HFFc6 (cell line): ENCODE data around the gene ANGPTL8. TPM values are rescaled to one million over a fixed set of nuclear protein-coding genes. Genes with fewer than 3 reads are reported as not detected.
A peak's percentile ranks its signal among the peaks of the same experiment; 100 is the strongest.

Experiments used
- DNase-seq: peaks from one replicate; pipeline ENCODE4 v3.0.0-alpha.2; 2018
- H3K27ac Mint-ChIP-seq: 2 replicates; pipeline ENCODE4 v1.8.0; 2020; ENCODE audit warnings: mild to moderate bottlenecking, mixed read lengths
- H3K27me3 Mint-ChIP-seq: 2 replicates; pipeline ENCODE4 v1.8.0; 2021; ENCODE audit warnings: mild to moderate bottlenecking, moderate library complexity, mixed read lengths; ENCODE audit not compliant: insufficient read depth
- H3K36me3 Mint-ChIP-seq: 2 replicates; pipeline ENCODE4 v1.8.0; 2021; ENCODE audit warnings: low read depth, mixed read lengths
- H3K4me1 Mint-ChIP-seq: 2 replicates; pipeline ENCODE4 v1.8.0; 2020; ENCODE audit warnings: low read depth, mixed read lengths
- H3K4me3 Mint-ChIP-seq: 2 replicates; pipeline ENCODE4 v1.8.0; 2020; ENCODE audit warnings: mild to moderate bottlenecking, moderate library complexity, mixed read lengths
- H3K9me3 Mint-ChIP-seq: 2 replicates; pipeline ENCODE4 v1.8.0; 2020; ENCODE audit warnings: mild to moderate bottlenecking, mixed read lengths
- total RNA-seq, 6 experiments: library from RNA; stranded (reverse); fragmentation: NEBNext Ultra II Directional; extraction: Animal tissue kit (Norgen Biotek cat#: 25700); gene quantifications; 2 replicates in 1 of 6; 3 replicates in 5 of 6; pipeline ENCODE4 v1.2.3, GENCODE V29; 2021
- TF ChIP-seq, protein P1 (sequence below): fragments of 200-600 bp; sonication (generic); IDR thresholded peaks from 2 replicates; pipeline ENCODE4 v1.5.0; 2021; ENCODE audit warnings: antibody characterized with exemption, mild to moderate bottlenecking

The ANGPTL8 gene
- total RNA-seq, 6 experiments from 2014 or later: not detected

DNA sequence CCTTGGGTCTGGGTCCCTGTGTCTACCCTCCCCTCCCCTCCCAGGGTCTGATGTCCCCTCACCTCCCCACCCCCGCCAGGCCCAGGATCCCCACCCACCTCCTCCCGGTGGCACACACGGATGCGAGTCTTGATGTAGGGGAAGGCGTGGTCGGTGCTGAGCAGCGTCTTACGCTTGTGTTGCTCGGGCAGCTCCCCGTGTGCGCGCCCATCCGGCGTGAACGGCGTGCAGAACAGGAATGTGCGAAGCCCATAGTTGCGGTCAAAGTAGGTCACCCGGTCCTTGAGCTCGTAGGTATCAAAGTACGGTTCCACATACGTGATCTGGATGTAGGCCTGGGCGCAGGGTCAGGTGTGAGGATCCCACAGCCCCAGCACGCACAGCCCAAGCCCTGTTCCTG lies 37.6 kb upstream of the ANGPTL8 start:
- peak overlapping the region; percentile 45; the same call in 1 of the 2 replicates for H3K27ac Mint-ChIP-seq
- H3K4me3 Mint-ChIP-seq: no peak overlapping the region
- peaks cover 36% of the 10 kb centered on the region for H3K4me1 Mint-ChIP-seq
- no peak for DNase-seq
- H3K27me3 Mint-ChIP-seq: peaks cover 3% of the 10 kb centered on the region; the same call in 1 of the 2 replicates
- no peaks in the 10 kb centered on the region for H3K9me3 Mint-ChIP-seq
- H3K36me3 Mint-ChIP-seq: no peaks in the 10 kb centered on the region
- TF ChIP-seq, protein P1, sequence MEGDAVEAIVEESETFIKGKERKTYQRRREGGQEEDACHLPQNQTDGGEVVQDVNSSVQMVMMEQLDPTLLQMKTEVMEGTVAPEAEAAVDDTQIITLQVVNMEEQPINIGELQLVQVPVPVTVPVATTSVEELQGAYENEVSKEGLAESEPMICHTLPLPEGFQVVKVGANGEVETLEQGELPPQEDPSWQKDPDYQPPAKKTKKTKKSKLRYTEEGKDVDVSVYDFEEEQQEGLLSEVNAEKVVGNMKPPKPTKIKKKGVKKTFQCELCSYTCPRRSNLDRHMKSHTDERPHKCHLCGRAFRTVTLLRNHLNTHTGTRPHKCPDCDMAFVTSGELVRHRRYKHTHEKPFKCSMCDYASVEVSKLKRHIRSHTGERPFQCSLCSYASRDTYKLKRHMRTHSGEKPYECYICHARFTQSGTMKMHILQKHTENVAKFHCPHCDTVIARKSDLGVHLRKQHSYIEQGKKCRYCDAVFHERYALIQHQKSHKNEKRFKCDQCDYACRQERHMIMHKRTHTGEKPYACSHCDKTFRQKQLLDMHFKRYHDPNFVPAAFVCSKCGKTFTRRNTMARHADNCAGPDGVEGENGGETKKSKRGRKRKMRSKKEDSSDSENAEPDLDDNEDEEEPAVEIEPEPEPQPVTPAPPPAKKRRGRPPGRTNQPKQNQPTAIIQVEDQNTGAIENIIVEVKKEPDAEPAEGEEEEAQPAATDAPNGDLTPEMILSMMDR: no peak

DNA sequence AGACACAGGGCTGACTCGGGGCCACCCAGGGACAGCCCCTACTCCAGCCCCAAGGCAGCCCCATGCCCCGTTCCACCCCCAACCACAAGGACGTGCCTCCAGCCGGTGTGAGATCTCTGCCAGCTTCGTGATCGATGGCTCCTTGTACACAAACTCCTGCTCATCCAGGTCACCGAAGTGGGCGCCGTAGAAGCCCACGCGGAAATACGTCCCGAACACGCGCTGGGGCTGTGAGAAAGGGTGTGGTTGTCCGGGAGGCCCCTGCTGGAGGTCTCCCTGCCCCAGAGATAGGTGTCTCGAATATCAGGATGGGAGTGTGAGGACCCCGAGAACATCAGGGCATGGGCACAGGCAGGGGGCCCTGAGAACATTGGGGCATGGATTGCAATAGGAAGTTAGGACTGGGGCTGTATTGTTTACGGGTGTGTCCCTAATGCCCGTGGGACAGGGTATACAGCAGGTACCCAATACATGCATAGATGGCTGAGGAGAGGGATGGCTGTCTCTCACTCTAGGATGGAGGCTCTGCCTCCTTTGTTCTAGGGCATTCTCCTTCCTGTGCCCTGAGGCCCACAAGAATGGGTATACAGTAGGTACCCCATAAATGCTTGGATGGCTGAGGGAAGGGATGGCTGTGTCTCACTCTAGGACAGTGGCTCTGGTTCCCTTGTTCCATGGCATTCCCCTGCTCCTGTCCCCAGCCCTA lies 36.8 kb upstream of the ANGPTL8 start:
- peaks cover 36% of the 10 kb centered on the region for H3K4me1 Mint-ChIP-seq
- H3K27ac Mint-ChIP-seq: peak overlapping the region; percentile 97
- H3K4me3 Mint-ChIP-seq: peak overlapping the region; percentile 68
- DNase-seq: no peak
- TF ChIP-seq, protein P1: no peak
- peaks cover 3% of the 10 kb centered on the region; the same call in 1 of the 2 replicates for H3K27me3 Mint-ChIP-seq
- H3K36me3 Mint-ChIP-seq: no peaks in the 10 kb centered on the region
- H3K9me3 Mint-ChIP-seq: no peaks in the 10 kb centered on the region

DNA sequence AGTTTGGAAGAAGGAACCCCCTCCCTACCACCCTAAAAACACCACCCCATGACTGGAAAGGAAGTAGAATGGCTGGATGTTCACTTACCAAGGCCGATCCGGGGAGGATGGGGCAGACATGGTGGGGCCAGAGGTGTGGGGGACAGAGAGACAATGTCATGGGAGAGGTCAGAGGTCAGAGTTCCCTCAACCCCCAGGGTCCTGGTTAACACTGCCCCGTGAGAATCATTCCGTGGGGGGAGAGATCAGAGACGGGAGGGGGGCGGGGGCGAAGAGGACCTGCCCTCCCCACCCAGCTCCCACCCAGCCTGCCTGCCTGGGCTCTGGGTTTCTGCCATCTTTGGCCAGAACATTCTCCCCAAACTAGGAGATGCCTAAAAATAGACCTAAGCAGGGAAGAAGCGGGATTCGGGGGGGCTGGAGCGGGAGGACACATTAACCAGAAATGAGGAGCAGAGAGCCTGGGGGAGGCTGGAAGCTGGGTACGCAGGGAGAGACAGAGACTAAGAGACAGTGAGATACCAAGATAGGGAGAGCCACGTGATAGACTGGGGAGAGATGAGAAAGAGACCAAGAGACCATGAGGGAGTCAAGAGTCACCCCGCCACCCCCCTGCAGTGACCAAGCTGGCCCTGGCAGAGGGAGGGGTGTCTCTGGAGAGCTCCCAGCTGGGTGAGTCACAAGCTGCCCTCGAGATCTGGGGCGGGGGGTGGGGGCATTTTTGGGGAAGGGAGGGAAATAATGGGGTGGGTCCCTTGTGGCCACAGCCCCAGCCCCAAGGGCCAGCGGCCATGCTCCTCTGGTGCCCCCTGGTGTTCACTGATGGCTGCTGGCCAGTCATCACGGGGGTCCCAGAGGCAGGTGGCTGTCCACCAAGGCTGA lies 36.0 kb upstream of the ANGPTL8 start:
- TF ChIP-seq, protein P1: peak; percentile 97
- Mint-ChIP-seq H3K27me3 (peaks cover 3% of the 10 kb centered on the region; the same call in 1 of the 2 replicates), H3K4me1 (peaks cover 31% of the 10 kb centered on the region), H3K9me3 (no peaks in the 10 kb centered on the region), H3K27ac (peak overlapping the region; percentile 97), H3K36me3 (no peaks in the 10 kb centered on the region), H3K4me3 (peak overlapping the region; percentile 68)
- DNase-seq: peak; percentile 93

DNA sequence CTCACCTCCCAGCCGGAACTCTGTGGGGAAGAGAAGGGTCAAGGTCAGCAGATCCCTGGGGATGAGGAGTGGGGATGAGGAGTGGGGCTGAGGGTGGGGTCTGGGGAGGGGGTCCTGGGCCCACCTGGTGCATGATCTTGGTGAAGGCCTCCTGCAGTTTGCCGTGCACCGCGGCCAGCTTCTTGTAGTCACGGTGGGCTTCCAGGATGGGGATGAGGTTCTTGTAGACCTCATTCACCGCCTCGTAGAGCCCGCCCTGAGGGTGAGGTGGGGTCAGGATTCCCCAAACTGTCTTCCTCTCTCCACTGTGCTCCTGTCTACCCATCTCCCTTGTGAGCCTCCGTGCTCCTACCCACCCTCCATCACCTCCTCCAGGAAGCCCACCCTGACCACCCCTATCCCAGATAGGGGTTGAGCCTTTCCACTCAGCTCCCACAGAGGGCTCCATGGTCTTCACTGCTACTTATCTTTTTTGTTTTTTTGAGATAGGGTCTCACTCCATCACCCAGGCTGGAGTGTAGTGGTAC lies 35.3 kb upstream of the ANGPTL8 start:
- TF ChIP-seq, protein P1: peak; percentile 70
- peak overlapping the region; percentile 97 for H3K27ac Mint-ChIP-seq
- no peak for DNase-seq
- peaks cover 31% of the 10 kb centered on the region for H3K4me1 Mint-ChIP-seq
- no peaks in the 10 kb centered on the region for H3K36me3 Mint-ChIP-seq
- peaks cover 4% of the 10 kb centered on the region for H3K27me3 Mint-ChIP-seq
- no peak overlapping the region for H3K4me3 Mint-ChIP-seq
- H3K9me3 Mint-ChIP-seq: no peaks in the 10 kb centered on the region; the same call in 1 of the 2 replicates

DNA sequence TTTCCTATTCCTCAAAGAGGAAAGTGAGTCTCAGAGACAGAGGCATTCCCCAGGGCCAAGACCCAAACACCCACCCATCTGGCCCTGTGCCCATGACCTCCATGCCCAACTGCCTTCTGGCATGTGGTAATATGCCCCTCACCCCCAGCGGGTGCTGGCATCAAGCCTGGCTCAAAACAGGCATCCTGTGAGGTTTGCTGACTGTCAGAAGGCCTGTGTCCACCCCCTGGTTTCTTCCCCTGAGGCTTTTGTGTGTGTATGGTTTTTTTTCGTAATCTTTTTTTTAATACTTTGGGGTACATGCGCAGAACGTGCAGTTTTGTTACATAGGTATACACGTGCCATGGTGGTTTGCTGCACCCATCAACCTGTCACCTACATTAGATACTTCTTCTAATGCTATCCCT lies 34.5 kb upstream of the ANGPTL8 start:
- H3K36me3 Mint-ChIP-seq: 0 out of 2 replicates have a peak, but pooled peaks cover under 1% of the 10 kb centered on the region
- TF ChIP-seq, protein P1: no peak
- peak overlapping the region; percentile 97 for H3K27ac Mint-ChIP-seq
- DNase-seq: no peak
- no peak overlapping the region for H3K4me3 Mint-ChIP-seq
- H3K27me3 Mint-ChIP-seq: peaks cover 5% of the 10 kb centered on the region
- no peaks in the 10 kb centered on the region; the same call in 1 of the 2 replicates for H3K9me3 Mint-ChIP-seq
- H3K4me1 Mint-ChIP-seq: peaks cover 31% of the 10 kb centered on the region
